HG03139 (cell line): Measurements from ENCODE around the gene GANAB.
"Not testable (repeated sequence)": the region's sequence is repeated elsewhere in the genome, so short reads cannot be mapped to it uniquely, and the experiment has no call there.

Experiments
- ATAC-seq: cut with Tn5 transposase; IDR thresholded peaks from one replicate; pipeline ENCODE4 v1.9.1; 2021; ENCODE audit not compliant: unreplicated experiment

The GANAB gene

GRCh38 chr11:62667460-62667859 lies 21.0 kb upstream of the GANAB start:
- ATAC-seq, result no peak

- ATAC-seq, result no peak
Observed at GRCh38 chr11:62666259-62666926, 20.0 kb upstream of the GANAB start.

GRCh38 chr11:62665599-62666258 lies 19.3 kb upstream of the GANAB start:
- peak; percentile 12 for ATAC-seq

- peak; percentile 69 for ATAC-seq
Observed at GRCh38 chr11:62665075-62665598, 18.7 kb upstream of the GANAB start, which contains the start of the genes C11orf98 and CSKMT. C11orf98 (minus strand) TSS chr11:62665210; CDS start chr11:62665169, 41 bp downstream. CSKMT (plus strand) TSS chr11:62665312; CDS start chr11:62665880, 568 bp downstream.

- peak; percentile 16 for ATAC-seq
Observed at GRCh38 chr11:62664405-62665074, 18.1 kb upstream of the GANAB start.

GRCh38 chr11:62656796-62657429 lies 10.5 kb upstream of the GANAB start:
- ATAC-seq, result no peak

- ATAC-seq, result no peak
Observed at GRCh38 chr11:62654297-62654696, 7.9 kb upstream of the GANAB start.

- peak; percentile 8 for ATAC-seq
Observed at GRCh38 chr11:62652161-62653006, 6.0 kb upstream of the GANAB start.

- ATAC-seq, result not testable (repeated sequence)
Observed at GRCh38 chr11:62650283-62650682, 3.9 kb upstream of the GANAB start.

- ATAC-seq, result no peak
Observed at GRCh38 chr11:62649486-62649885, 3.1 kb upstream of the GANAB start.

- no peak for ATAC-seq
Observed at GRCh38 chr11:62648967-62649364, 2.6 kb upstream of the GANAB start.

GRCh38 chr11:62648185-62648966 lies 2.0 kb upstream of the GANAB start:
- no peak for ATAC-seq

GRCh38 chr11:62647609-62648005 lies 1.2 kb upstream of the GANAB start:
- no peak for ATAC-seq

GRCh38 chr11:62646825-62647608 lies 604 bp upstream of the GANAB start:
- no peak for ATAC-seq

GRCh38 chr11:62645671-62645945 lies 805 bp downstream of the GANAB start:
- no peak for ATAC-seq

- ATAC-seq, result no peak
Observed at GRCh38 chr11:62644220-62644619, 2.2 kb downstream of the GANAB start.

- ATAC-seq, result no peak
Observed at GRCh38 chr11:62632492-62632891, 13.9 kb downstream of the GANAB start.

- ATAC-seq, result no peak
Observed at GRCh38 chr11:62627713-62628112, 18.7 kb downstream of the GANAB start.

GRCh38 chr11:62622476-62623089 lies 23.8 kb downstream of the GANAB start:
- no peak for ATAC-seq
